SIG-M5 (cell line): ENCODE measurements around the gene U2AF1L4.

Source experiments
- DNase-seq: peaks from one replicate; lab custom pipeline; 2025; lab: John Stamatoyannopoulos, UW

Gene U2AF1L4

DNA sequence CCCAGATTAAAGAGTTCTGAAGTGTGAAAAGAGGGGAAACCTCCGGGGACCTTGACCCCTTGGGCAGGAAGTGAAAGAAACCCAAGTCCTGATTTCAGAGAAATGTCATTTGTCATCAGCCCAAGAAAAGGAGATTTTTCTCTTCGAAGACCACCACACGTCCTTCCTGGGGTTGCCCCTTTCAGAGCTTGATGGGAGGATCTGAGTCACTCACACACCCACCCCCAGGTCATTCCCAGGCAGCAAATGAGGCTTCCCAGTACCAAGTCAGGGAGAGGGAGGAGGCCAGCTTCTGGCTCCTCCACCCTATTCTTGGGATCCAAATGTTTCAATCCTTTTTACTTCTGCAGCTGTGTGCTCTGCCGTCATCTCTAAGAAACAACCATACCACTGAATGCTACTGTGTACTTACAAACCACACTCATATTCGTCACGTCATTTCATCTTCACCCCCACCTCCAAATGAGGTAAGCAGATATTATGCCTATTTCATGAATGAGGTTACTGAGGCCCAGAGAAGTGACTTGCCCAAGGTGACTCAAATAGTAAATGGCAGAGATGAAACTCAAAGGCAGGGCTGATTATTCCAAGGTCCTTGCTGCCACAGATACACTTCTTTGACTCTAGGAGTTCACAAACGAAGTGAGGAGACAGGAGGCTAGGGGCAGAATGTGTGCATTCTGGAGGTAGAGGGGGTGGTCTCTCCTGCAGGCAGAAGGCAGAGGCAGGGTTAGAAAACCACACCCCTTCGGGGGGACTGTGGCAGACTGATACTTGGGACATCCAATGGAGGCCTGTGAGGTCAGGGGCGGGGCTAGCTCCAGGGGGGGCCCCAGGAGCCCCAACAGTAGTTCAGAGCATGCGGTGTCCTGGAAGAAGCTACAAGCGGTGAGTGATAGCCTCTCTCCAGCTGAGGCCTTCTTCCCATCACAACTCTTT, 32.4 kb downstream of the U2AF1L4 start:
- no peak for DNase-seq

DNA sequence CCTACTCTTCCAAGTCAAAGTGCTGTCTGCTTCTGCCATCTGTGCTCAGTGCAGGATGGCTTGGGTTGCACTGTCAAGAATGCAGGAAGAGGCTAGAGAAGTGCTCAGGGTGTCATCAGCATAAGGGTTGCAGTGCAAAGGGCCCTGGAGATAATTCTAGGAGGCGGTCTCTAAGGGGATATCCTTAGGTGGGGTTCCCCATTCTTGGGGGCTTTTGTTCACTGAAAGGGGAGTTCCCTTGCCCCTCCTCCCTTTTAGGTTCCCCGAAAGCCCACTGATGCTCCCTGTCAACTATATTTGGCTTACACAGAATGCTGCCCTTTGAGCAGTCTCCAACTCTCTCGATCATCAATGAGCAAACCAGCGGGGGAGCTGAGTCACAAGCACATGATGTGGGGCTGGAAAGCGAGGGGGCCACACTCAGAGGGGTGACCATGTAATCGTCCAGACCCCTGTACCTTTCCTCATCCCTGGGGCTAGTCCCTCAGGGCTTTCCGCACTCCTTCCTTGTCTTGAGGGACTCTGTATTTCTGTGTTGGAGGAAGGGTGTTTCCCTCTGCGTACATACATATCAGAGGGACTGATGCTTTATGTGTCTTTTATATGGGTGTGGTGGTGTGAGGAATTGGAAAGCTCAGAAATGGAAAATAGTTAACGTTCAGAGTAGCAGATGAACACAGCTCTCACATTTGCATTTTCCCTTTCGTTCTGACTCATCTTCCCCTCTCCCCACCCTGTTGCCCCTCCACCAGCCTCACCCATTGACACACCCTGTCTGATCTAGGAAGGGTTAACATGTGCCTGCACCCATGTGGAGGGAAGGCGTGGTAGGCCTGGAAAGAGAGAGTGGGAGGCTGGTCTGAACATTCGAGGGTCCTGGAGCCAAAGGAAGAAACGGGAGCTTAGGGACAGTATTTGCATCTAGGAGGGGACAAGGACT, 34.2 kb downstream of the U2AF1L4 start:
- DNase-seq = no peak

DNA sequence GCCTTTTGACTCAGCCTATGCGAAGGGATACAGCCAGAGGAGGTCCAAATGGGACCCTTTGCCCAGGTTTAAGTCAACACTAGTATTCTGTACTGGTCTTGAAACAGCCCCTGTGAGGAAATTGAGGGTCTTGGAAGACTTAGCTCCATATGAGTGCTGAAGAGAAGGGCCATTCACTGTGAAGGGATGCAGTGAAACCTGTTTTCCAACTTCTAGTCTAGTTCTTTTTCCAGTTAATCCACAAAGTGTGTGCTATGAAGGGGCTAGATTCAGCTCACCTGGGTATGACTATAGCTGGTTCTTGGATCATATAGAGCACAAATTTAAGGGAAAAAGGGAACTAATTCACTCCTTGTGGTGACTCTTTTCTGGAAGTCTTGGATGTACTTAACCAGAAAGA, 36.8 kb downstream of the U2AF1L4 start:
- DNase-seq = no peak

DNA sequence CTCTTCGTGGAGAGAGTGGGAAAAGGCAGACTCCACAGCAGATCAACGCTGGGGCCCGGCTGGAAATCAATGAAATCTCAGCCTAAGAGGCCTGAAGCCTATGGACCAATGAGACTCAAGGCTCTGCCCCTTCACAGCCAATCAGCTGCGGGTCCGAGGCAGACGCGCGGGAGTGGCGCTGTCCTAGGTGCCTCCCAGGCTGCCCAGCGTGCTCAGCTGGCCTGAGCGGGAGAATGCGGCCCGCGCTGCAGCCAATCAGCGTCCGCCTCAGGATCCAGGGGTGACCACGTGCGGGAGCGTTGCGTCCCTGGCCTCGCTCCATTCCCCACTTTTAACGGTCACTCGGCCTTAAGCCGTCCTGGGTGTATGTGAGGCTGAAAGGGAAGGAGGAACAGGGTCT, 41.0 kb downstream of the U2AF1L4 start, which contains the start of gene ZBTB32:
Gene ZBTB32, plus strand, starts transcription at position 341 of the 400 bp plus-strand sequence. CDS start 10,069 bp downstream, outside the sequence.
- no peak for DNase-seq

DNA sequence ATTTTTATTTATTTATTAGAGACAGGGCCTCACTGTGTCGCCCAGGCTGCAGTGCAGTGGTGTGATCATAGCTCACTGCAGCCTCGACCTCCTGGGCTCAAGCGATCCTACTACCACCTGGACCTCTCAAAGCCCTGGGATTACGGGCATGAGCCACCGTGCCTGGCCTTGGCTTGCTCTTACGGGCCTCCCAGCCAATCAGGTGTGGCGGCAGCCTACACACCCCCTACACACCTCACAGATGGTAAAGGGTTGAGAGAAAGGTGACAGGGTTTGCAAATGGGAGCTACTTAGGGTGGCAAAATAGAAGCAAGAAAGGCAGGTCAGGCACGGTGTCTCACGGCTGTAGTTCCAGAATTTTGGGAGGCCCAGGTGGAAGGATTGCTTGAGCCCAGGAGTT, 41.9 kb downstream of the U2AF1L4 start:
- no peak for DNase-seq

DNA sequence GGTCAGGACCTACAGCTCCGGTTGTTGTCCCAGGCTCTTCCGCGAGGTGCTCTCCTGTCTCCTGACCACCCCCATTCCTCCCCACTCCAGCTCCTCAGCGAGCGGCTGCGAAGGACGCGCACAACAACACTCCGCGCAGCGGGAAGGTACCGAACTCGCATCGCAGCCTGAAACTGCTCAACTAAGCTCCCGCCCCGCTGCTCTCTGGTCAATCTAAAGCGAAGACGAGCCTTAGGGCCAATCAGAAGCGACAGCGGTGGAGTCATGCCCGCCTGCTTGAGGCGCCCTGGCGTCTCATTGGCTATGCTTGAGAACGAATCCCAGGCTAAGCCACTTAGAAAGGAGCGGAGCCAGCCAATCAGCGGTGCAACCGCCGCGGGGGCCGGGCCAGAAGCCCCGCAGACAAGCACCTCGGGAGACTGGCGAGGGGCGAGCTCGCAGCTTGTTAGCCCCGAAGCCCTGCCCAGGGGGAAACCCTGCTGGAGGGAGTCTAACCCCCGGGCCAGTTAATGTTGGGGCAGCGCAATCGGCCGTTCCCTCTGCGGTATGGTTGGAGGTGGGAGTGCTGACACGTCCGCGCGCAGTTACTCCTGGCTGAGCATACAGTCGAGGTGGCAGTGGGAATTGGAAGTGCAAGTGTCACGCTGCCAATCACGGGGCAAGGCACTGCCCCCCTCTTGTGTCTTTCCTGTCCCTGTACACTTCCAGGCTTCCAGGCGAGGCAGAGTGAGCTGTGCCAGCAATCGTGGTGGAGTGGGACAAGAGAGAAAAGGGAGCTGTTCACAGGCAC, 42.8 kb downstream of the U2AF1L4 start:
- DNase-seq = peak; percentile 82

DNA sequence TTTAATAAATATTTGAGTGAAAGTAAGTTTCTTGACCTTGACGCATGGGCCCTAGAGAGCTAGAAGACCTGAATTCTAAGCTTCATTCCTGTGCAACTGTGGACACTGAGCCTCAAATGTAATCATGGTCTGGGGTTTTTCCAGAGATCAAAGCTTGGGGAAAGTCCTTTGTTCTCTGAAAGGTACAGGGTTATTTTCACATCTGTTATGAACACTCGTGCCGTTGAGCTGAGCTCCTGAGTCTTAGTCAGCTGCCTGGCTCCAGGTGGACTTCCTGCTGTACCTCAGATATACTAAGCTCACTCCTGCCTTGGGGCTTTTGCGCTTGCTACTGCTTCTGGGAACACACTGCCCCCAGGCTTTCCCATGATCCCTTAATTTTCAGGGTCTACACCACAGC, 48.4 kb downstream of the U2AF1L4 start:
- no peak for DNase-seq

DNA sequence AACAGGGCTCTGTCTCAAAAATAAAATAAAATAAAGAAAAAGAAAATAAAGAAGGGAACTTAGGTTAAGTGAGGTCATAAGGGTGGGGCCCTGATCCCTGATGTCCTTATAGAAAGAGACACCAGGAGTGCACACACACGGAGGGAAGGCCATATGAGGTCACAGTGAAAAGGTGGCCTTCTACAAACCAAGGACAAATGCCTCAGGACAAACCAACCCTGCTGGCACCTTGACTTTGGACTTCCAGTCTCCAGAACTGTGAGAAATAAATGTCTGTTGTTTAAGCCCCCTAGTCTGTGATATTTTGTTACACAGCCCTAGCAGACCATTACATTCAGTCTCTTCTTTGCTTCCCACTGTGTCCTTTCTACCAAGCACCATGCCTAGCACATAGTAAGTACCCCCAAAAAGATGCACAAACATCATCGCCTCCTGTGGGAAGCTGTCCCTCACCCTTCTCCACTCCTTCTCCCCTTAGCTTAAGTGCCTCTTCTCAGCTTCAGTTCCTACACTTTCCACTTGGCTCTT, 49.3 kb downstream of the U2AF1L4 start:
- no peak for DNase-seq

DNA sequence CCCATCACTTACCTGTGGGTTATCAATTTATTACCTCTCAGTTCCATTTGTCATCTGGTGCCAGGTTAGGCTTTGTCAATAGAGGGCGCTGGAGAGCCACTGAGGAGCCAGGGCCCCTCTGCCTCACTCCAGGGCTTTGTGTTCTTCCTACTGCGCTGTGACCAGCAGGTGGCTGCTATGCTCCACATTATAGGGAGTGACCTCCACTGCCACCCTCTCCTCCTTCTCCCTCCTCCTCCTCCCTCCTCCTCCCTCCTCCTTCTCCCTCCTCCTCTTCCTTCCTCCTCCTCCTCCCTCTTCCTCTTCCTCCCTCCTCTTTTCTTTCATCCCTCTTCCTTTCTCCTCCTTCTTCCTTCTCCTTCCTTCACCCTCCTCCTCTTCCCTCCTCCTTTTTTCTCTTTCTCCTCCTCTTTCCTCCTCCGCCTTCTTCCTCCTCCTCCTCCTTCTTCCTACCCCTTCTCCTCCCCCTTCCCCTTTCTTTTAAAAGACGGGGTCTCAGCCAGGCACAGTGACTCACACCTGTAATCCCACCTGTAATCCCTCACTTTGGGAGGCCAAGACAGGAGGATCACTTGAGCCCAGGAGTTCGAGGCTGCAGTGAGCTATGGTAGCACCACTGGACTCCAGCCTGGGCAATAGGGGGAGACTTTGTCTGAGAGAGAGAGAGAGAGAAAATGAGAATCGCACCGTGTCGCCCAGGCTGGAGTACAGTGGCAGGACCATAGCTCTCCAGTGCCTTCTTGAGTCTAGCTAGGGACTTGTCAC, 51.2 kb downstream of the U2AF1L4 start:
- DNase-seq = peak; percentile 11

DNA sequence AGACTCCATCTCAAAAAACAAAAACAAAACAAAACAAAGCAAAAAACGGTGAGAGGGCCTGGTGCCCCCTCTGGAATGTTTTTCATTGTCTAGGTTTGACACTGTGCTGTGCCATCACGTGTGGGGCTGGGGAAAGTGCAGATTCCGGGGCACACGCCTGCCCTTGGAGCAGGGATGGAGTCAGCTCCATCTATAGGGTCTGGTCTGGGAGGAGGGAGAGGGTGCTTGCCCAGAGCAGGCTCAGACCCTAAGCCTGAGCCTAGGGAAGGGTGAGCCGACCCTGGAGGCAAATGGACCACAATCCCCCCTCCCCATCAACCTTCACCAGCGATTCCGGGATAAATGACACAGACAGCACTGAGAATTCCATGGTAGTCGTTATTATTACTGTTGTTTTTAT, 51.8 kb downstream of the U2AF1L4 start:
- DNase-seq = no peak
